H9 (cell line): Measurements from ENCODE around the gene TEX2. TPM values are rescaled to one million over a fixed set of nuclear protein-coding genes. Genes with fewer than 3 reads are reported as not detected.
A peak's percentile ranks its signal among the peaks of the same experiment; 100 is the strongest.

ENCODE experiments used
- DNase-seq: peaks from one replicate; pipeline ENCODE4 v3.0.0-alpha.2; 2017
- H2AFZ ChIP-seq: one replicate; pipeline ENCODE4 v1.6.1; 2013; ENCODE audit warnings: mild to moderate bottlenecking, low read length, control low read depth, moderate library complexity
- H2AK5ac ChIP-seq: 2 replicates; pipeline ENCODE4 v1.6.1; 2013; ENCODE audit warnings: low read length, control low read depth, mixed read lengths; ENCODE audit not compliant: insufficient read length
- H2BK120ac ChIP-seq: one replicate; pipeline ENCODE4 v1.6.1; 2013; ENCODE audit warnings: low read depth, mild to moderate bottlenecking, low read length, control low read depth, inconsistent platforms; ENCODE audit not compliant: poor library complexity, severe bottlenecking
- H2BK12ac ChIP-seq: 2 replicates; pipeline ENCODE4 v1.6.1; 2013; ENCODE audit warnings: low read length, control low read depth, mixed read lengths, low read depth; ENCODE audit not compliant: insufficient read length
- H2BK15ac ChIP-seq: 2 replicates; pipeline ENCODE4 v1.6.1; 2013; ENCODE audit warnings: low read depth, low read length, control low read depth
- H2BK20ac ChIP-seq: one replicate; pipeline ENCODE4 v1.6.1; 2013; ENCODE audit warnings: low read depth, mild to moderate bottlenecking, low read length, control low read depth, inconsistent platforms; ENCODE audit not compliant: poor library complexity, severe bottlenecking
- H2BK5ac ChIP-seq: 2 replicates; pipeline ENCODE4 v1.6.1; 2013; ENCODE audit warnings: low read length, control low read depth, mixed read lengths; ENCODE audit not compliant: insufficient read length
- H3K14ac ChIP-seq: 2 replicates; pipeline ENCODE4 v1.6.1; 2013; ENCODE audit warnings: low read length, control low read depth; ENCODE audit not compliant: insufficient read depth
- H3K18ac ChIP-seq: 2 replicates; pipeline ENCODE4 v1.6.1; 2013; ENCODE audit warnings: low read depth, mild to moderate bottlenecking, mixed read lengths, low read length, control low read depth; ENCODE audit not compliant: insufficient read length
- H3K23ac ChIP-seq: 2 replicates; pipeline ENCODE4 v1.6.1; 2013; ENCODE audit warnings: low read length, control low read depth, mixed read lengths, low read depth; ENCODE audit not compliant: insufficient read length
- H3K23me2 ChIP-seq: 2 replicates; pipeline ENCODE4 v1.6.1; 2013; ENCODE audit warnings: low read depth, mild to moderate bottlenecking, mixed read lengths, low read length, control low read depth; ENCODE audit not compliant: insufficient read length, poor library complexity, severe bottlenecking
- H3K27ac ChIP-seq: 2 replicates; pipeline ENCODE4 v1.5.1; 2013; ENCODE audit warnings: low read length, control low read depth, mixed read lengths, low read depth; ENCODE audit not compliant: insufficient read length
- H3K27me3 ChIP-seq: 2 replicates; pipeline ENCODE4 v1.6.1; 2013; ENCODE audit warnings: low read length, control low read depth, inconsistent platforms; ENCODE audit not compliant: insufficient read depth
- H3K4ac ChIP-seq: 2 replicates; pipeline ENCODE4 v1.6.1; 2013; ENCODE audit warnings: low read depth, mild to moderate bottlenecking, control low read depth, inconsistent platforms, low read length, moderate library complexity
- H3K4me1 ChIP-seq: 2 replicates; pipeline ENCODE4 v1.6.1; 2013; ENCODE audit warnings: low read length, control low read depth, inconsistent platforms; ENCODE audit not compliant: insufficient read depth
- H3K4me2 ChIP-seq: 2 replicates; pipeline ENCODE4 v1.6.1; 2013; ENCODE audit warnings: low read length, control low read depth, mixed read lengths; ENCODE audit not compliant: insufficient read length, insufficient read depth
- H3K56ac ChIP-seq: 2 replicates; pipeline ENCODE4 v1.6.1; 2013; ENCODE audit warnings: low read depth, mild to moderate bottlenecking, mixed read lengths, low read length, control low read depth; ENCODE audit not compliant: insufficient read length
- H3K79me1 ChIP-seq: 2 replicates; pipeline ENCODE4 v1.6.1; 2013; ENCODE audit warnings: low read depth, mild to moderate bottlenecking, moderate library complexity, low read length, control low read depth, inconsistent platforms; ENCODE audit not compliant: insufficient read depth, poor library complexity, severe bottlenecking
- H3K79me2 ChIP-seq: 2 replicates; pipeline ENCODE4 v1.6.1; 2013; ENCODE audit warnings: low read length, control low read depth, inconsistent platforms; ENCODE audit not compliant: insufficient read depth
- H3K9ac ChIP-seq: 2 replicates; pipeline ENCODE4 v1.6.1; 2013; ENCODE audit warnings: low read length, control low read depth, mixed read lengths; ENCODE audit not compliant: insufficient read length; ENCODE audit errors: extremely low read depth
- H3K9me3 ChIP-seq: one replicate; pipeline ENCODE4 v1.6.1; 2013; ENCODE audit warnings: low read depth, low read length, inconsistent platforms; ENCODE audit not compliant: control insufficient read depth
- H3T11ph ChIP-seq: one replicate; pipeline ENCODE4 v1.6.1; 2013; ENCODE audit warnings: mild to moderate bottlenecking, low read length, control low read depth, inconsistent platforms
- H4K20me1 ChIP-seq: one replicate; pipeline ENCODE4 v1.6.1; 2013; ENCODE audit not compliant: control insufficient read depth, insufficient read length, insufficient read depth
- H4K5ac ChIP-seq: 2 replicates; pipeline ENCODE4 v1.6.1; 2013; ENCODE audit warnings: low read depth, mild to moderate bottlenecking, mixed read lengths, low read length, control low read depth; ENCODE audit not compliant: insufficient read length
- H4K8ac ChIP-seq: replicated peaks from 2 replicates; pipeline ENCODE4 v1.6.1; 2013; ENCODE audit warnings: low read length, control low read depth, mixed read lengths, low read depth; ENCODE audit not compliant: insufficient read length
- H4K91ac ChIP-seq: 2 replicates; pipeline ENCODE4 v1.6.1; 2013; ENCODE audit warnings: low read depth, mild to moderate bottlenecking, moderate library complexity, mixed read lengths, low read length, control low read depth; ENCODE audit not compliant: insufficient read length
- H3K27ac Mint-ChIP-seq, 3 experiments: 2 replicates in 2 of 3; 3 replicates in 1 of 3; pipeline ENCODE4 v1.8.0; 2020 to 2021; ENCODE audit warnings: mixed read lengths in 3 of 3, mild to moderate bottlenecking in 1 of 3, moderate library complexity in 1 of 3
- H3K27me3 Mint-ChIP-seq: 2 replicates; pipeline ENCODE4 v1.8.0; 2021; ENCODE audit warnings: low read depth, mild to moderate bottlenecking, moderate library complexity, mixed read lengths
- H3K36me3 Mint-ChIP-seq, 3 experiments: 2 replicates in 2 of 3; 3 replicates in 1 of 3; pipeline ENCODE4 v1.8.0; 2020 to 2021; ENCODE audit warnings: low read depth in 3 of 3, mixed read lengths in 3 of 3; ENCODE audit not compliant: insufficient read depth in 1 of 3
- H3K4me1 Mint-ChIP-seq, 2 experiments: 2 replicates each; pipeline ENCODE4 v1.8.0; 2020; ENCODE audit warnings: mixed read lengths in 2 of 2
- H3K4me3 Mint-ChIP-seq, 2 experiments: 2 replicates in 1 of 2; 3 replicates in 1 of 2; pipeline ENCODE4 v1.8.0; 2020 to 2021; ENCODE audit warnings: mild to moderate bottlenecking in 2 of 2, mixed read lengths in 2 of 2, moderate library complexity in 1 of 2
- H3K9me3 Mint-ChIP-seq, 2 experiments: 2 replicates in 1 of 2; 3 replicates in 1 of 2; pipeline ENCODE4 v1.8.0; 2020; ENCODE audit warnings: mild to moderate bottlenecking in 2 of 2, mixed read lengths in 2 of 2, moderate library complexity in 1 of 2
- WGBS: extraction: QIAGEN DNeasy Blood & Tissue Kit; methylation state at CpG from one replicate; pipeline ENCODE4 v1.1.7; 2013; ENCODE audit warnings: missing lambda C conversion rate, low lambda C conversion rate, mixed read lengths; ENCODE audit not compliant: insufficient read length; ENCODE audit errors: extremely low coverage; 5-methylcytosine and 5-hydroxymethylcytosine counted together
- total RNA-seq: library from RNA; stranded (reverse); gene quantifications from 2 replicates; pipeline ENCODE4 v1.2.1, GENCODE V29; 2021
- TF ChIP-seq, protein P1 (sequence below): fragments of 200-600 bp; sonication (generic); conservative IDR thresholded peaks from 3 replicates; pipeline ENCODE4 v1.8.0; 2021; ENCODE audit warnings: antibody characterized with exemption, mild to moderate bottlenecking

Gene TEX2
- total RNA-seq, 1 experiment from 2014 or later, result 12.2 TPM

- Histone ChIP-seq H3K79me2 (no peaks in the 10 kb centered on the region), H3K9me3 (no peaks in the 10 kb centered on the region), H3K79me1 (no peaks in the 10 kb centered on the region), H3K27me3 (no peaks in the 10 kb centered on the region), H2AFZ (no peak overlapping the region), H3K23me2 (no peaks in the 10 kb centered on the region), H3K27ac (no peak overlapping the region), H2BK20ac (no peak overlapping the region), H2BK5ac (no peak overlapping the region), H3K4ac (no peak overlapping the region), H3K4me2 (no peak overlapping the region), H4K5ac (no peak overlapping the region), H2BK12ac (no peak overlapping the region), H2BK15ac (no peak overlapping the region), H2BK120ac (no peak overlapping the region), H4K8ac (no peak overlapping the region), H4K20me1 (no peaks in the 10 kb centered on the region), H3K4me1 (peaks cover 3% of the 10 kb centered on the region), H3K23ac (no peak overlapping the region), H2AK5ac (no peak overlapping the region), H3K18ac (no peak overlapping the region), H3T11ph (no peak overlapping the region), H3K14ac (no peak overlapping the region), H4K91ac (no peak overlapping the region), H3K56ac (no peak overlapping the region), H3K9ac (no peak overlapping the region)
- H3K9me3 Mint-ChIP-seq, result no peaks in the 10 kb centered on the region
- no peaks in the 10 kb centered on the region for H3K27me3 Mint-ChIP-seq
- peaks cover 26% of the 10 kb centered on the region in 2 experiments for H3K4me1 Mint-ChIP-seq
- H3K27ac Mint-ChIP-seq, result 0 out of 7 replicates have a peak overlapping the region, but pooled peaks of 1 of the 3 experiments have one; percentile 53
- H3K36me3 Mint-ChIP-seq, result no peaks in the 10 kb centered on the region; a peak in 1 of 7 replicates
- no peak for DNase-seq
- WGBS, result no CpG with 5 or more reads among the region's 7 CpGs
- H3K4me3 Mint-ChIP-seq, result no peak overlapping the region
- TF ChIP-seq, protein P1, sequence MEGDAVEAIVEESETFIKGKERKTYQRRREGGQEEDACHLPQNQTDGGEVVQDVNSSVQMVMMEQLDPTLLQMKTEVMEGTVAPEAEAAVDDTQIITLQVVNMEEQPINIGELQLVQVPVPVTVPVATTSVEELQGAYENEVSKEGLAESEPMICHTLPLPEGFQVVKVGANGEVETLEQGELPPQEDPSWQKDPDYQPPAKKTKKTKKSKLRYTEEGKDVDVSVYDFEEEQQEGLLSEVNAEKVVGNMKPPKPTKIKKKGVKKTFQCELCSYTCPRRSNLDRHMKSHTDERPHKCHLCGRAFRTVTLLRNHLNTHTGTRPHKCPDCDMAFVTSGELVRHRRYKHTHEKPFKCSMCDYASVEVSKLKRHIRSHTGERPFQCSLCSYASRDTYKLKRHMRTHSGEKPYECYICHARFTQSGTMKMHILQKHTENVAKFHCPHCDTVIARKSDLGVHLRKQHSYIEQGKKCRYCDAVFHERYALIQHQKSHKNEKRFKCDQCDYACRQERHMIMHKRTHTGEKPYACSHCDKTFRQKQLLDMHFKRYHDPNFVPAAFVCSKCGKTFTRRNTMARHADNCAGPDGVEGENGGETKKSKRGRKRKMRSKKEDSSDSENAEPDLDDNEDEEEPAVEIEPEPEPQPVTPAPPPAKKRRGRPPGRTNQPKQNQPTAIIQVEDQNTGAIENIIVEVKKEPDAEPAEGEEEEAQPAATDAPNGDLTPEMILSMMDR, result no peak
Observed at GRCh38 chr17:64158406-64158805, 104.7 kb downstream of the TEX2 start.
